NCI-H2171 treated with DMSO at 0.1 percent for 48 hours (cell line): ENCODE results near the gene ARL14EPL.
"Not testable (repeated sequence)": the region's sequence is repeated elsewhere in the genome, so short reads cannot be mapped to it uniquely, and the experiment has no call there.

Source experiments
- DNase-seq: peaks from one replicate; lab custom pipeline; 2025; lab: John Stamatoyannopoulos, UW

ARL14EPL gene

DNA sequence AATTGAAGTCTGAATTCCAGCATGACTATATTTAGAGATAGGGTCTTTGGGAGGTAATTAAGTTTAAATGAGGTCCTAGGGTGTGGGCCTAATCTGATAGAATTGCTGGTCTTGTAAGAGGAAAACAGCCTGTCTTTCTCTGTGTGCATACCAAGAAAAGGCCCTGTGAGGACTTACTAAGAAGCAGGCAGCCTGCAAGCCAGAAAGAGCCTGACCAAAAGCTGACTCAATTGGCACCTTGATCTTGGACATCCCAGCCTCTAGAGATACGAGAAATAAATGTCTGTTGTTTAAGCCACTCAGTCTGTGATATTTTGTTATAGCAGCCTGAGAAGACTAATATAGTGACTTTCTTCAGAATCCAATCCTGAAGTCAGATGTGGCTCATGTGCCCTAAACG, 14.6 kb downstream of the ARL14EPL start:
- DNase-seq, result no peak

DNA sequence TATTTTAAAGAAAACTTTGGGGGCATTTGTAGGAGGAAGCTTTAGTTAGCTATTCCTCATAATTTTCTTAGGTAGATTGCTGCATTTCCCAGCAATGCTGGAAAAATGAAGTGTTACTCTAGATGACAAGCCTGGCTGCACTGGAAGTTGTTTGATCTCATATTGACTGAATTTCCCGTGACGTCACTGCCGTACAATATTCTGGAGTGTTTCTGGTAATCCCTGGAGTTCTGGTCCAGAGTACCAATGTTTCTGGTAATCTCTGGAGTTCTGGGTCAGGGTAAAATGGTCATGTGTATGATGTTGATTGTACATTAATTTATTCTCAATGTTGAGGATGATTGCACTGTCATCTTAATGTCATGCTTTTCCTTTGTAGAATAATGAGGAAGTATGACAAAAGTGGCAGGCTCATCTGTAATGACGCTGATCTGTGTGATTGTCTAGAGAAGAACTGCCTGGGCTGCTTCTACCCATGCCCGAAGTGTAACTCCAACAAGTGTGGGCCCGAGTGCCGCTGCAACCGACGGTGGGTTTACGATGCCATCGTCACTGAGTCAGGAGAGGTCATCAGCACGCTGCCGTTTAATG, 26.2 kb downstream of the ARL14EPL start:
- no peak for DNase-seq

DNA sequence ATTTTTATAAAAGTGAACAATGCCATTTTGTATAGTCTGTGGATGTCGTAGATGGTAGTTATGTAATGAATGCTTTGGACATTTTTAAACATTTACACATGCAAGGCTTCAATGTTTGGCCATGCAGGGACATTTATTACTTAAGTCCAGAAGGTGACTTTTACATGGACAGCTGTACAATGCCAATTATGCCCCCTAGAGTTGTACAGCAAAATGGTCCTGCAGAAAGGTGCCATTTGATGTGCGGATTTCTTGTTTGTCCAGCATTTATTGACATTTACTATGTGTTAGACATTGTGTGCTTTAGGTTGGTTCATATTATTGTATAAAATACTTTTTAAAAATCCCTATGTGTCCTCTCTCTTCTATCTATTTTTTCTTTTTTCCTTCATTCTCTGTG, 30.1 kb downstream of the ARL14EPL start:
- no peak for DNase-seq

DNA sequence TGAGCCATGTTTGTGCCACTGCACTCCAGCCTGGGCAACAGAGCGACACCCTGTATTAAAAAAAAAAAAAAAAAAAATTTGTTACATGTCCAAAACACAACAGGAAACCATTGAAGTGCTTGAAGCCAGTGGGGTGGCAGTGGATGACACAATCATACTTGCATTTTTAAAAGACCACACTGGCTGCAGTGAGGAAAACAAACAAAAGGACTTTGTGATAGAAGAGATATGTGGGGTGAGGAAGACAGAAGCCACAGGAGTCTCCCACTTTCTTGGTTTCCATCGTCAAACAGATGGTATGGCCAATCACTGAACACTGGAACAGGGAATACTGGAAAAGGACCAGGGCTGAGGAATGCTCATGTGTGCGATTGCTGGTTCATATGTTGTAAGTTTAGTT, 31.7 kb downstream of the ARL14EPL start:
- no peak for DNase-seq

GRCh38 chr5:116068028-116068632, 35.9 kb downstream of the ARL14EPL start:
- DNase-seq, result peak; percentile 25

DNA sequence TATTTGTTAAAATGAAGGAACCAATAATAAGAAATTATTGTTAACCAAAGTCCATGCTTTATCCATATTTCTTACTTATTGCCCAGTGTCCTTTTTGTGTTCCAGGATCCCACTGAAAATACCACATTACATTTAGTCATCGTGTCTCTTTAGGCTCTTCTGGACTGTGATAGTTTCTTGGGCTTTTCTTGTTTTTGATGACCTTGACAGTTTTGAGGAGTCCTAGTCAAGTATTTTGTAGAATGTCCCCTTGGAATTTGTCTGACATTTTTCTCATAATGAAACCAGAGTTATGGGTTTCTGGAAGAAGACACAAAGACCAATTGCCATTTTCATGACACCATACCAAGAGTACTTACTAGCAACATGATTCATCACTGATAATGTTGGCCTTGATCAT, 38.9 kb downstream of the ARL14EPL start:
- DNase-seq, result no peak

- no peak for DNase-seq
Observed at GRCh38 chr5:116075191-116075831, 43.0 kb downstream of the ARL14EPL start.

DNA sequence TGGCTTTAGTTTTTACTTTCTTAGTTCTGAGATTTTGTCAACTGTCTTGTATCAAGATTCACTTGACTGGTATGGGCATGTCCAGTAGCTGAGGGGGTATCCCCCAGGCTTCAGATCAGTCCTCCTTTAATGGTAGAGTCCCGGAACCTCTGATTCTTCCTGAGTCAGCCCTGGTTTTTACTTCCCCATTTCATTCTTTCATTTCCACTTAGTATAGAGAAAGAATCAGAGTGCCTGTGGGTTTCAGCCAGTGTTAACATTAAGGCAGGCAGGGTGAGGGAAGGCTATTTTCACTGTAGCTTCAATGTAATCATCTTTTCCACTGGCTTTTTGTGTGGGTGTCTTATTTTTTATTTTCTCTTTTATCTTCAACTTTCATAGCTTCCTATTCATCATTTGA, 44.2 kb downstream of the ARL14EPL start:
- DNase-seq, result no peak

DNA sequence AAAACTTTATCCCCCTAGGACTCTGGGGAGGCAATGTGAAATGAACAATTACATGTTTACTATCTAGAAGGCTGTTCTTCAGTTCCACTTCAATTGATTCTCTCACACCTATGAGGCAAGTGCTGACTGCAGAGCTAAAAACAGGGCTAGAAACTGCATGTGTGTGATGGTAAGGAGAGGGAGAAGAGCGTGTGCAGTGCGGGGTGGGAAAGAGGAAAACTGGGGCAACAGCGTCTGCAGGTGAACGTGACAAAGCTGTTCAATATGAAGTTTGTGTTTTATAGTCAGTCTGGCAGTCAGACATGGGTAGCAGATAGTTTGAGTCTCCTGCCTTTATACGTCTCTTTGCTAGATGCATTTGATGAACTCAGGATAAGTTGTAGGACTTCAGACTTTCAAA, 45.9 kb downstream of the ARL14EPL start:
- DNase-seq, result no peak

DNA sequence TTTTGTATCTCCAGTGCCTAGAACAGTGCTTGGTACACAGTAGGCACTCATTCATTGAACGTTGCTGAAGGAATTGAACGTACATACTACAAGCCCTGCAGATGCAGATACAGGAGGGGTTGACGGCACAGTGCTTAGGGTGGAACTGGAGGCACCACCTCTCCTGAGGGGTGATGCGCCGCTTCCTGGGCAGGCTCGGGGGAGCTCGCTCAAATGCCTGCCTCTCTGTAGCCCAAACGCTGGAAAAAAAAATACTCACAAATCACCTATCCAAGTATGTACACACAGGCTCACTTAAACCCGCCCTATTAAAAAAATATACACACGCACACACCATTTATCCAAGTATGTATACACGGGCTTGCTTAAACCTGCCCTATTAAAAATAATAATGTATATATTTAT, 52.0 kb downstream of the ARL14EPL start:
- DNase-seq, result peak; percentile 14

GRCh38 chr5:116084871-116085715, 52.8 kb downstream of the ARL14EPL start, which contains the start of gene COMMD10:
TSS of gene COMMD10 (plus strand) at chr5:116085025.
- DNase-seq, result peak; percentile 75

GRCh38 chr5:116086309-116086708, 54.0 kb downstream of the ARL14EPL start:
- not testable (repeated sequence) for DNase-seq

DNA sequence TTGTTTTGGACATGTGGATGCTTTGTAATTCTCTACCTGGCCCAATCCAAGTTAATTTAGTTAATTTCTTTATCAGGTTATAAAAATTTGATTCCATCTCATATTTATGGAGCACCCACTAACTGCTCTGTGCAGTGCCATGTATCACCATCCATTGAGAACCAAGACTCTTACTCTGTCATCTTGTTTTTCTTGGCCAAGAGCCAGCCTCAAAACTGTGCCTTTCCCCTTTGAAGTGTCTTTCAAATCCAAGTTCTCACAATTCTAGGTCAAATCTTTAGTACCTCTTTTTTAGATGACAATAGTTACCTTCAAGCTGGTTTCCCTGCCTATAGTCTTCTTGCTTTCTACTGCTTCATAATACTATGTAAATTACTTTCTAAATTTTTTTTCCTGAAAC, 55.8 kb downstream of the ARL14EPL start:
- no peak for DNase-seq

DNA sequence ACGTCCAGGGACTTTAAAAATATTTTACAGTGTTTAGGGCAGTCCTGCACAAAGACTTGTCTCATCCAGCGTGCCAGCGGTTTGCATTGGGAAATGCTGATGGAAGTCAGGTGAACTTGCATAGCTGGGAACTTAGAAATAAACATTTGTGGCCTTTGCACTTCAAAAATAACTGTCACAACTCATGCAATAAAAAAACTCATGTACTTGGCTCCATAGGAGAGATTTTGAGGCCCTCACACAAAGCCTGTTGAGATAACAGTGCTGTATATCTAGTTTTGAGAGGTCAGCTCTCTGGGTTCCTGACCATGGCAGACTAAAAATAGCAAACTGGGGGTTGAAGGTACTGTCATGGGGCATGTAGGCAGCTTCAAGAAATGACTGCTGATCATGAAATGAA, 58.0 kb downstream of the ARL14EPL start:
- DNase-seq, result no peak

DNA sequence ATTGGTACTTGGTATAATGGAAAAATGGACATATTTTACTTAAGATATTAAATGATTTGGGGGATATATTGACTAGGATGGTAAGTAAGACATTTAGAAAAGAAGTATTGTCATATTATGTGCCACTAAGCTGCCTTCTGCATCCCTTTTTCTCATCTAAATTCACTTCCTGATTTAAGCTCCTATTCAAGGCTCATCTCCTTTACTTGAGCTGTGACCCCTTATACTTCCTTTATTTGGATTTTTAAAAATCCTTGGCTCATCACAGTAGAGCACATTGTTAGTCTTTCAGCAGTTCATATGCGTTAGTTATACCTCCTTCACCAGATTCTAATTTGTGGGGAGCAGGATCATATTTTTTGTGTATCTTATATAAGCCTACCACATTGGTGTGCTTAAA, 59.1 kb downstream of the ARL14EPL start:
- DNase-seq, result no peak

DNA sequence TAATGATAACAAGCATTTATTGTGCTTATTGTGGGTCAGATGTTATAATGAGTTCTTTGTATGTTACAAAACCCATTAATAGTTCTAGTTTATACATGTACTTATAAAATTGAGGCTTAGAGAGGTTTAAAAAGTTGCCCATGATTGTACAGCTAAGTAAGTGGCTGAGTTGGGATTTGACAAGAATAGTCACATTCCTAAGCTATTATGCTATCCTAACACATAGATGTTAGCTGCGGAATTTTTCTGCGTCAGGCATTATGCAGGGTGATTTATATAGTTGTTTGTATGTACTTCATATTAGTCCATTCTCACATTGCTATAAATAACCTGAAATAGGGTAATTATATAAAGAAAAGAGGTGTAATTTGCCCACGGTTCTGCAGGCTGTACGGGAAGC, 65.0 kb downstream of the ARL14EPL start:
- DNase-seq, result no peak

DNA sequence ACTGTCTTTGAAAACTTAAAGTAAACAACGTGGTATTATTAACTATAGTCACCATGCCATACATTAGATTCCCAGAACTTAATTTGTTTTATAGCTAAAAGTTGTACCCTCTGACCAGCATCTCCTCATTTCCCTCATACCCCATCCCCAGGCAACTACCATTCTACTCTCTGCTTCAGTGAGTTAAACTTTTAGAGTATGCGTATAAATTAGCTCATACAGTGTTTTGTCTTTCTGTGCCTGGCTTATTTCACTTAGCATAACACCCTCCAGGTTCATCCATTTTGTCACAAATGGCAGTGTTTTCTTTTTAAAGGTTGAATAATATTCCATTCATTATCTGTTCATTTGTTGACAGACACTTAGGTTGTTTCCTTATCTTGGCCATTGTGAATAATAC, 66.7 kb downstream of the ARL14EPL start:
- DNase-seq, result no peak

DNA sequence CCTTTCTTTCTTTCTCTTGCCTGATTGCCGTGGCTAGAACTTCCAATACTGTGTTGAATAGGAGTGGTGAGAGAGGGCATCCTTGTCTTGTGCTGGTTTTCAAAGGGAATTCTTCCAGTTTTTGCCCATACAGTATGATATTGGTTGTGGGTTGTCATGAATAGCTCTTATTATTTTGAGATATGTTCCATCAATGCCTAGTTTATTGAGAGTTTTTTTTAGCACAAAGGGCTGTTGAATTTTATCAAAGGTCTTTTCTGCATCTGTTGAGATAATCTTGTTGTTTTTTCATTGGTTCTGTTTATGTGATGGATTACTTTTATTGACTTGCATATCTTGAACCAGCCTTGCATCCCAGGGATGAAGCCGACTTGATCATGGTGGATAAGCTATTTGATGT, 72.7 kb downstream of the ARL14EPL start:
- not testable (repeated sequence) for DNase-seq
